GM19043 (cell line): Measurements from ENCODE around the gene LAMB4.

Experiments used
- ATAC-seq: cut with Tn5 transposase; IDR thresholded peaks from one replicate; pipeline ENCODE4 v1.9.1; 2021; ENCODE audit warnings: low read depth; ENCODE audit not compliant: unreplicated experiment

LAMB4 gene

GRCh38 chr7:108079648-108080591 lies 50.2 kb downstream of the LAMB4 start:
- ATAC-seq, result no peak

GRCh38 chr7:108079276-108079647 lies 50.9 kb downstream of the LAMB4 start:
- ATAC-seq, result no peak

- ATAC-seq, result no peak
These were observed 51.5 kb downstream of the LAMB4 start for GRCh38 chr7:108078691-108079090.

GRCh38 chr7:108078211-108078673 lies 51.9 kb downstream of the LAMB4 start:
- ATAC-seq, result no peak

- no peak for ATAC-seq
These were observed 52.5 kb downstream of the LAMB4 start for GRCh38 chr7:108077709-108078108.

- no peak for ATAC-seq
These were observed 54.0 kb downstream of the LAMB4 start for GRCh38 chr7:108076156-108076555.

GRCh38 chr7:108073305-108074070 lies 56.7 kb downstream of the LAMB4 start:
- ATAC-seq, result no peak

GRCh38 chr7:108072739-108073138 lies 57.4 kb downstream of the LAMB4 start:
- ATAC-seq, result no peak

- ATAC-seq, result no peak
These were observed 58.0 kb downstream of the LAMB4 start for GRCh38 chr7:108072116-108072515.

GRCh38 chr7:108071551-108071950 lies 58.6 kb downstream of the LAMB4 start:
- no peak for ATAC-seq

GRCh38 chr7:108069646-108070045 lies 60.5 kb downstream of the LAMB4 start:
- no peak for ATAC-seq

- ATAC-seq, result no peak
These were observed 62.3 kb downstream of the LAMB4 start for GRCh38 chr7:108067844-108068243.

GRCh38 chr7:108066486-108066885 lies 63.7 kb downstream of the LAMB4 start:
- no peak for ATAC-seq

GRCh38 chr7:108063520-108063933 lies 66.6 kb downstream of the LAMB4 start:
- no peak for ATAC-seq

- ATAC-seq, result no peak
These were observed 67.7 kb downstream of the LAMB4 start for GRCh38 chr7:108062250-108063014.

- ATAC-seq, result no peak
These were observed 70.6 kb downstream of the LAMB4 start for GRCh38 chr7:108059526-108059925.

- ATAC-seq, result no peak
These were observed 72.1 kb downstream of the LAMB4 start for GRCh38 chr7:108057951-108058481.

- ATAC-seq, result no peak
These were observed 74.5 kb downstream of the LAMB4 start for GRCh38 chr7:108055611-108056021.

- ATAC-seq, result no peak
These were observed 75.6 kb downstream of the LAMB4 start for GRCh38 chr7:108054537-108054936.

- ATAC-seq, result no peak
These were observed 76.9 kb downstream of the LAMB4 start for GRCh38 chr7:108053250-108053649.
